Thyroid gland (tissue), 4 donors: ENCODE results near the gene UNC5CL. TPM values are rescaled to one million over a fixed set of nuclear protein-coding genes. Genes with fewer than 3 reads are reported as not detected.

Experiments used
- DNase-seq, 2 donors: peaks; one replicate each; pipeline ENCODE4 v3.0.0-alpha.2; 2019
- H3K27ac ChIP-seq, 3 donors: fragments of 200-600 bp; sonication (generic); 1 replicate in 2 of 3; 2 replicates in 1 of 3; pipeline ENCODE4 v1.5.1; 2016 to 2019; ENCODE audit warnings: mild to moderate bottlenecking in 1 of 3, moderate library complexity in 1 of 3
- H3K27me3 ChIP-seq: fragments of 200-600 bp; sonication (generic); one replicate; pipeline ENCODE4 v1.5.1; 2019
- H3K36me3 ChIP-seq, 2 donors: fragments of 200-600 bp; sonication (generic); one replicate each; pipeline ENCODE4 v1.5.1; 2016 to 2019
- H3K4me1 ChIP-seq, 2 donors: fragments of 200-600 bp; sonication (generic); one replicate each; pipeline ENCODE4 v1.5.1; 2017 to 2019
- H3K4me3 ChIP-seq, 3 donors: fragments of 200-600 bp; sonication (generic); replicated peaks in 1 of 3; 1 replicate in 2 of 3; 2 replicates in 1 of 3; pipeline ENCODE4 v1.5.1; 2016; ENCODE audit warnings: mild to moderate bottlenecking in 1 of 3
- H3K9me3 ChIP-seq: fragments of 200-600 bp; sonication (generic); one replicate; pipeline ENCODE4 v1.5.1; 2017
- POLR2A ChIP-seq, 2 donors: fragments of 450-650 bp; IDR thresholded peaks; one replicate each; pipeline ENCODE4 v1.6.1; 2017; ENCODE audit warnings: antibody characterized with exemption in 2 of 2, mild to moderate bottlenecking in 2 of 2, moderate library complexity in 1 of 2
- WGBS, 2 donors: methylation state at CpG; one replicate each; pipeline ENCODE4 v1.1.5; 2017; 5-methylcytosine and 5-hydroxymethylcytosine counted together
- intact Hi-C: fragments of 100-400 bp; cut with DNase I; formaldehyde crosslinking; loops from one replicate; pipeline ENCODE4 v1.15.1; 2023
- total RNA-seq, 4 donors: library from RNA; depleted of rRNA; stranded (reverse); fragments of >200 nt; gene quantifications; one replicate each; pipeline ENCODE4 v1.2.3, GENCODE V29; 2016
- TF ChIP-seq, protein P1 (sequence below), 6 experiments: fragments of 200-600 bp in 3 of 6; fragments of 450-650 bp in 3 of 6; sonication (generic) in 3 of 6; IDR thresholded peaks; one replicate each; pipeline ENCODE4 v1.5.1; 2016 to 2019; ENCODE audit warnings: antibody characterized with exemption in 6 of 6, mild to moderate bottlenecking in 2 of 6, inconsistent platforms in 1 of 6, moderate library complexity in 1 of 6

Gene UNC5CL
- total RNA-seq, 4 donors from 2014 or later: 0.93 to 3.6 (median 2.0) TPM

DNA sequence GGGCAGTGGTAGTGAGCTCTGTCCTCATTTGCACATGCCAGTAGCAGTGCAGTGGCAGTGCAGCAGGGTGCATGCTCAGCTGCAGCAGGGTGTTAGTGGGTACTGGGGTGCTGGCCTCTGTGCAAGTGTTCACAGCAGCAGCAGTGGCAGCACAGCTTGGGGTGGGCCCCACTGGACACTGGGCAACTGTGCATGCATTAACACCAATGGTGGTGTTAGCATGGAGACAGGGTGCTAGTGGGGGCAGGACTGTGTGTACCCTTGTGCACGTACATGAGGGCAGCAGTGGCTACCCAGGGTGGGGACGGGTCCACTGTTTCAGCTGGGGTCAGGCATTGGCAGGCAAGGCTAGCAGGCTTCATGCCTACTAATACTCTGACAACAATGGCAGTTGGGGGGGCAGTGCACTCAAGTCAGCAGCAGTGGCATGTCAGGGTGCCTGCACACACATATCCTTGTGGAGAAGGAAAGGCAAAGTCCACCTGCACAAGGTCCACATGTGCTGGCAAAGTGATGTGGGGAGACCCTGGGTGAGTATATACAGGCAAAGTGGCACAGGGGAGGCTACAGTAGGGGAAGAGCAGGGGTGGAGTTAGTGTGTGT is 60.2 kb downstream of the UNC5CL start:
- Histone ChIP-seq H3K36me3 (no peaks in the 10 kb centered on the region), H3K4me1 (no peaks in the 10 kb centered on the region), H3K4me3 (no peak overlapping the region), H3K27me3 (no peaks in the 10 kb centered on the region), H3K27ac (no peak overlapping the region), H3K9me3 (no peaks in the 10 kb centered on the region)
- DNase-seq: no peak
- TF ChIP-seq, protein P1, sequence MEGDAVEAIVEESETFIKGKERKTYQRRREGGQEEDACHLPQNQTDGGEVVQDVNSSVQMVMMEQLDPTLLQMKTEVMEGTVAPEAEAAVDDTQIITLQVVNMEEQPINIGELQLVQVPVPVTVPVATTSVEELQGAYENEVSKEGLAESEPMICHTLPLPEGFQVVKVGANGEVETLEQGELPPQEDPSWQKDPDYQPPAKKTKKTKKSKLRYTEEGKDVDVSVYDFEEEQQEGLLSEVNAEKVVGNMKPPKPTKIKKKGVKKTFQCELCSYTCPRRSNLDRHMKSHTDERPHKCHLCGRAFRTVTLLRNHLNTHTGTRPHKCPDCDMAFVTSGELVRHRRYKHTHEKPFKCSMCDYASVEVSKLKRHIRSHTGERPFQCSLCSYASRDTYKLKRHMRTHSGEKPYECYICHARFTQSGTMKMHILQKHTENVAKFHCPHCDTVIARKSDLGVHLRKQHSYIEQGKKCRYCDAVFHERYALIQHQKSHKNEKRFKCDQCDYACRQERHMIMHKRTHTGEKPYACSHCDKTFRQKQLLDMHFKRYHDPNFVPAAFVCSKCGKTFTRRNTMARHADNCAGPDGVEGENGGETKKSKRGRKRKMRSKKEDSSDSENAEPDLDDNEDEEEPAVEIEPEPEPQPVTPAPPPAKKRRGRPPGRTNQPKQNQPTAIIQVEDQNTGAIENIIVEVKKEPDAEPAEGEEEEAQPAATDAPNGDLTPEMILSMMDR (IDR thresholded peaks at IDR 0.05): no peak
- 92 to 93% methylated on average over 2 of the region's 2 CpGs for WGBS, 2 donors
- intact Hi-C loops: no loop called here

GRCh38 chr6:40977695-40978094 is 61.3 kb downstream of the UNC5CL start:
- 84 to 86% methylated on average over 2 of the region's 2 CpGs for WGBS, 2 donors
- Histone ChIP-seq H3K36me3 (no peaks in the 10 kb centered on the region), H3K27me3 (no peaks in the 10 kb centered on the region), H3K4me3 (no peak overlapping the region), H3K4me1 (no peaks in the 10 kb centered on the region), H3K9me3 (no peaks in the 10 kb centered on the region), H3K27ac (no peak overlapping the region)
- no peak for DNase-seq
- intact Hi-C loops: no loop called here
- TF ChIP-seq POLR2A (IDR thresholded peaks at IDR 0.05): no peak
- TF ChIP-seq, protein P1 (IDR thresholded peaks at IDR 0.05): no peak

DNA sequence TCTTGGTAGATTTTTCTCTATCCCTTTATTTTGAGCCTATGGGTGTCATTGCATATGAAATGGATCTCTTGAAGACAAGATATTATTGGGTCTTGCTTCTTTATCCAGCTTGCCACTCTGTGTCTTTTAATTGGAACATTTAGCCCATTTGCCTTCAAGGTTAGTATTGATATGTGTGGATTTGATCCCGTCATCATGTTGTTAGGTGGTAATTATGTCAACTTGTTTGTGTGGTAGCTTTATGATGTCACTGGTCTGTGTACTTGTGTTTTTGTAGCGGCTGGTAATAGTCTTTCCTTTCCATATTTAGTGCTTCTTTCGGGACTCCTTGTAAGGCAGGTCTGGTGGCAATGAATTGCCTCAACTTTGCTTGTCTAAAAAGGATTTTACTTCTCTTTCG is 61.9 kb downstream of the UNC5CL start:
- no peaks in the 10 kb centered on the region for H3K36me3 ChIP-seq
- H3K9me3 ChIP-seq: no peaks in the 10 kb centered on the region
- no peak overlapping the region for H3K4me3 ChIP-seq
- TF ChIP-seq, protein P1 (IDR thresholded peaks at IDR 0.05): no peak
- TF ChIP-seq POLR2A (IDR thresholded peaks at IDR 0.05): no peak
- H3K4me1 ChIP-seq: no peaks in the 10 kb centered on the region
- no peaks in the 10 kb centered on the region for H3K27me3 ChIP-seq
- no peak for DNase-seq
- intact Hi-C loops: no loop called here
- H3K27ac ChIP-seq: no peak overlapping the region
- WGBS, 2 donors: 96 to 97% methylated on average over 4 of the region's 4 CpGs

Other genes with a start within 250 kb of the UNC5CL start
- not detected for gene TSPO2, start 3.2 kb upstream of the UNC5CL start, total RNA-seq
- not detected for gene APOBEC2, start 14.0 kb upstream of the UNC5CL start, total RNA-seq
- 10 to 100 TPM; 23.6 to 31.7 (median 25.4) TPM for gene OARD1, start 33.1 kb upstream of the UNC5CL start, total RNA-seq
- 10 to 100 TPM; 31.8 to 40.3 (median 36.0) TPM for gene NFYA, start 33.8 kb upstream of the UNC5CL start, total RNA-seq
- not detected for gene TREML1, start 115.1 kb upstream of the UNC5CL start, total RNA-seq
- 1 to 10 TPM in 3 of 4 donors, not detected in 1; 1.0 to 4.1 (median 1.7) TPM for gene TREM2, start 123.9 kb upstream of the UNC5CL start, total RNA-seq
- not detected for gene TREML2, start 161.9 kb upstream of the UNC5CL start, total RNA-seq
- not detected for gene TREML4, start 189.1 kb upstream of the UNC5CL start, total RNA-seq
- gene TREM1, start 247.5 kb upstream of the UNC5CL start, total RNA-seq: 1 to 10 TPM in 2 of 4 donors, under 1 TPM in 1, not detected in 1; 0.63 to 4.5 (median 1.0) TPM